ENCODE data around the gene ZNF367.

DNA sequence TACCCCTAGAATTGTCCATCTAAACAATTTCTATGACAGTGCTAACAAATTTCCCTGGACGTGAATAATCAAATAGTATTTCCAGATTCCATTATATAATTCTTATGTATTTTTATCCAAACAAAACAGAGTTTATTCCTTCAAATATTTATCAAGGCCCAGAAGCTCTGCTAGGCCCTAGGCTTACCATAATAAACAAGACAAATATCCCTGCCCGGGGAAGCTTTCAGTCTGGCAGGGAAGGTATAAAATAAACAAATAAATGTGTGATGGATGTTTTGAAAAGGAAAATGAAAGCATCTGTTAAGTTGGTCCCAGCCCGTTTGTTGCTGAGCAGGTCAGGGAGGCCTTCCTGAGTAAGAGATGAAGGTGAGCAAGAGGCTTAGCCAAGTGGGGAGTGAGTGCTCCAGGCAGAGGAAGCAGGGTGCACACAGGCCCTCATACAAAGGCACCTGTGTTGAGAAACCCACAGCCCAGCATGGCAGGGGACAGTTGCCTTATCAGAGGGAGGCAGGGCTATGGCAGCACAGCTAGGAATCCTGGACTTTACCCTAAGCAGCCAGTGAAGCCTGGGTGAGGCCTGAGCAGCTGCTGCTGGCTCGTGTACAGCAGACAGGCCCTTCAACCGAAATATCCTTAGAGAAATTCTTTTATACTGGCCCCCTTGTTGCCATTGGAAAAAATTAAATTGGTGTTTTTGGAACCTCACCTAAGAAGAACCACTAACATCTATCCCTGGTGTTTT lies 27.0 kb downstream of the ZNF367 start:
- TF ChIP-seq EZH2 (IDR thresholded peaks at IDR 0.05; ENCODE audit: low read length, unreplicated experiment) (no peak), EZH2phosphoT487 (IDR thresholded peaks at IDR 0.05; ENCODE audit: borderline replicate concordance, low read length) (no peak)
- TF ChIP-seq, protein P1, sequence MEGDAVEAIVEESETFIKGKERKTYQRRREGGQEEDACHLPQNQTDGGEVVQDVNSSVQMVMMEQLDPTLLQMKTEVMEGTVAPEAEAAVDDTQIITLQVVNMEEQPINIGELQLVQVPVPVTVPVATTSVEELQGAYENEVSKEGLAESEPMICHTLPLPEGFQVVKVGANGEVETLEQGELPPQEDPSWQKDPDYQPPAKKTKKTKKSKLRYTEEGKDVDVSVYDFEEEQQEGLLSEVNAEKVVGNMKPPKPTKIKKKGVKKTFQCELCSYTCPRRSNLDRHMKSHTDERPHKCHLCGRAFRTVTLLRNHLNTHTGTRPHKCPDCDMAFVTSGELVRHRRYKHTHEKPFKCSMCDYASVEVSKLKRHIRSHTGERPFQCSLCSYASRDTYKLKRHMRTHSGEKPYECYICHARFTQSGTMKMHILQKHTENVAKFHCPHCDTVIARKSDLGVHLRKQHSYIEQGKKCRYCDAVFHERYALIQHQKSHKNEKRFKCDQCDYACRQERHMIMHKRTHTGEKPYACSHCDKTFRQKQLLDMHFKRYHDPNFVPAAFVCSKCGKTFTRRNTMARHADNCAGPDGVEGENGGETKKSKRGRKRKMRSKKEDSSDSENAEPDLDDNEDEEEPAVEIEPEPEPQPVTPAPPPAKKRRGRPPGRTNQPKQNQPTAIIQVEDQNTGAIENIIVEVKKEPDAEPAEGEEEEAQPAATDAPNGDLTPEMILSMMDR (conservative IDR thresholded peaks at IDR 0.05; ENCODE audit: low read depth, low read length): no peak
